Astrocyte (in vitro differentiated cells and primary cell): ENCODE results near the gene TENT4B.

Experiments
- EZH2 ChIP-seq: IDR thresholded peaks from 2 replicates; pipeline ENCODE4 v1.6.1; 2012; ENCODE audit warnings: mild to moderate bottlenecking, low read length, inconsistent platforms; ENCODE audit not compliant: insufficient read depth
- TF ChIP-seq, protein P1 (sequence below): IDR thresholded peaks from 2 replicates; pipeline ENCODE4 v1.5.1; 2011; ENCODE audit warnings: low read depth, mild to moderate bottlenecking, inconsistent platforms, low read length, moderate library complexity; ENCODE audit not compliant: insufficient read depth

GRCh38 chr16:50279504-50279865, 126.4 kb downstream of the TENT4B start:
- TF ChIP-seq, protein P1, sequence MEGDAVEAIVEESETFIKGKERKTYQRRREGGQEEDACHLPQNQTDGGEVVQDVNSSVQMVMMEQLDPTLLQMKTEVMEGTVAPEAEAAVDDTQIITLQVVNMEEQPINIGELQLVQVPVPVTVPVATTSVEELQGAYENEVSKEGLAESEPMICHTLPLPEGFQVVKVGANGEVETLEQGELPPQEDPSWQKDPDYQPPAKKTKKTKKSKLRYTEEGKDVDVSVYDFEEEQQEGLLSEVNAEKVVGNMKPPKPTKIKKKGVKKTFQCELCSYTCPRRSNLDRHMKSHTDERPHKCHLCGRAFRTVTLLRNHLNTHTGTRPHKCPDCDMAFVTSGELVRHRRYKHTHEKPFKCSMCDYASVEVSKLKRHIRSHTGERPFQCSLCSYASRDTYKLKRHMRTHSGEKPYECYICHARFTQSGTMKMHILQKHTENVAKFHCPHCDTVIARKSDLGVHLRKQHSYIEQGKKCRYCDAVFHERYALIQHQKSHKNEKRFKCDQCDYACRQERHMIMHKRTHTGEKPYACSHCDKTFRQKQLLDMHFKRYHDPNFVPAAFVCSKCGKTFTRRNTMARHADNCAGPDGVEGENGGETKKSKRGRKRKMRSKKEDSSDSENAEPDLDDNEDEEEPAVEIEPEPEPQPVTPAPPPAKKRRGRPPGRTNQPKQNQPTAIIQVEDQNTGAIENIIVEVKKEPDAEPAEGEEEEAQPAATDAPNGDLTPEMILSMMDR, result no peak
- no peak for TF ChIP-seq EZH2
